K562 (cell line): ENCODE results near the gene TADA2A. TPM values are rescaled to one million over a fixed set of nuclear protein-coding genes. Genes with fewer than 3 reads are reported as not detected.

Experiments used
- CHCHD3 ChIP-seq: fragments of 250-450 bp; sonication (Bioruptor Pico); IDR thresholded peaks from 2 replicates; pipeline ENCODE4 v2.1.2; 2022; ENCODE audit warnings: mild to moderate bottlenecking
- ETV1 ChIP-seq: fragments of 450-650 bp; conservative IDR thresholded peaks from 2 replicates; pipeline ENCODE4 v1.6.1; 2016; ENCODE audit warnings: missing genetic modification characterization, control low read depth, low read depth, missing compliant biosample characterization
- PHB2 ChIP-seq: fragments of 450-650 bp; IDR thresholded peaks from 2 replicates; pipeline ENCODE4 v1.6.1; 2017; ENCODE audit warnings: low read depth
- ZFP1 ChIP-seq: fragments of 450-650 bp; formaldehyde crosslinking; IDR thresholded peaks from 2 replicates; pipeline ENCODE4 v1.4.0; 2020; ENCODE audit warnings: mild to moderate bottlenecking, mixed read lengths
- ZNF165 ChIP-seq: fragments of 250-450 bp; sonication (Bioruptor Pico); IDR thresholded peaks from 2 replicates; pipeline ENCODE4 v1.4.0; 2020; ENCODE audit warnings: borderline replicate concordance
- ZNF212 ChIP-seq: fragments of 450-650 bp; formaldehyde crosslinking; IDR thresholded peaks from 2 replicates; pipeline ENCODE4 v1.4.0; 2020; ENCODE audit warnings: mild to moderate bottlenecking
- polyA plus RNA-seq, 8 experiments: library from polyadenylated mRNA; depleted of rRNA in 4 of 8; stranded (reverse) in 5 of 8; unstranded in 3 of 8; fragments of >200 nt; fragmentation: Nextera tagmentation in 2 of 8; fragmentation: Illumina TruSeq in 1 of 8; extraction: Ambion mirVana in 2 of 8; extraction: Trizol in 1 of 8; gene quantifications; 2 replicates each; pipeline versions ENCODE4 v1.2.1 to v1.2.3, GENCODE V29; 2011 to 2014; ENCODE audit warnings: inconsistent platforms in 1 of 8, missing spikeins in 1 of 8
- total RNA-seq, 7 experiments: library from RNA; depleted of rRNA in 6 of 7; stranded (reverse); fragments of >200 nt in 6 of 7; fragmentation: Illumina TruSeq in 2 of 7; extraction: Trizol in 2 of 7; gene quantifications; 2 replicates each; pipeline versions ENCODE4 v1.2.1 to v1.2.3, GENCODE V29; 2011 to 2021; ENCODE audit warnings: low replicate concordance in 1 of 7
- TF ChIP-seq, protein P1 (sequence below): fragments of 150-350 bp; IDR thresholded peaks from 2 replicates; pipeline ENCODE4 v1.6.1; 2014; ENCODE audit warnings: low read depth, mild to moderate bottlenecking, low read length, borderline replicate concordance
- TF ChIP-seq, protein P2 (sequence below): fragments of 450-650 bp; formaldehyde crosslinking; IDR thresholded peaks from 2 replicates; pipeline ENCODE4 v1.4.0; 2022; ENCODE audit warnings: missing genetic modification characterization
- TF ChIP-seq, protein P3 (sequence below): fragments of 250-450 bp; sonication (Bioruptor Pico); IDR thresholded peaks from 2 replicates; pipeline ENCODE4 v1.5.0; 2022; ENCODE audit warnings: mild to moderate bottlenecking

TADA2A gene
- total and polyA plus RNA-seq, 9 of the 15 experiments (the other 6 are each of a cell fraction or from before 2014, with no cell fraction given), result 13.8 to 37.7 (median 25.0) TPM

DNA sequence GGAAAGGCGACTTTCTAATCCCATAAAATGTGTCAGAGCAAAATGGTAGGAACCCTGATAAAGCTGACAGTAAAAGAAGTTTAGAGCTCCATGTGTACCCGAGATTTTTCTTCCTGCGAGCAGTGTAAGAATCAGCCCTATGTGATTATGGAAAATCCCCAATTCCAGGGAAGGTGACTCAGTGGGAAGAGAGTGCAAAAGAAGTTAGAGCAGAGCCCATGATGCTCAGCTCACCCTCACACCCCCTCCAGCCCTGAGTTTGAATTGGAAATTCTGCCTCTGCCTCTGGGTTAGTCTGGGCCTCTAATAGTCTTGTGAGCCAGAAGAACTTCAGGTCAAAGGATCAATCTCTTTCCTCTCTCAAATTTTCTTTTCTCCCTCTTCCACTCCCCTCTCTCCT, 18.4 kb upstream of the TADA2A start (continued):
- TF ChIP-seq, protein P1, sequence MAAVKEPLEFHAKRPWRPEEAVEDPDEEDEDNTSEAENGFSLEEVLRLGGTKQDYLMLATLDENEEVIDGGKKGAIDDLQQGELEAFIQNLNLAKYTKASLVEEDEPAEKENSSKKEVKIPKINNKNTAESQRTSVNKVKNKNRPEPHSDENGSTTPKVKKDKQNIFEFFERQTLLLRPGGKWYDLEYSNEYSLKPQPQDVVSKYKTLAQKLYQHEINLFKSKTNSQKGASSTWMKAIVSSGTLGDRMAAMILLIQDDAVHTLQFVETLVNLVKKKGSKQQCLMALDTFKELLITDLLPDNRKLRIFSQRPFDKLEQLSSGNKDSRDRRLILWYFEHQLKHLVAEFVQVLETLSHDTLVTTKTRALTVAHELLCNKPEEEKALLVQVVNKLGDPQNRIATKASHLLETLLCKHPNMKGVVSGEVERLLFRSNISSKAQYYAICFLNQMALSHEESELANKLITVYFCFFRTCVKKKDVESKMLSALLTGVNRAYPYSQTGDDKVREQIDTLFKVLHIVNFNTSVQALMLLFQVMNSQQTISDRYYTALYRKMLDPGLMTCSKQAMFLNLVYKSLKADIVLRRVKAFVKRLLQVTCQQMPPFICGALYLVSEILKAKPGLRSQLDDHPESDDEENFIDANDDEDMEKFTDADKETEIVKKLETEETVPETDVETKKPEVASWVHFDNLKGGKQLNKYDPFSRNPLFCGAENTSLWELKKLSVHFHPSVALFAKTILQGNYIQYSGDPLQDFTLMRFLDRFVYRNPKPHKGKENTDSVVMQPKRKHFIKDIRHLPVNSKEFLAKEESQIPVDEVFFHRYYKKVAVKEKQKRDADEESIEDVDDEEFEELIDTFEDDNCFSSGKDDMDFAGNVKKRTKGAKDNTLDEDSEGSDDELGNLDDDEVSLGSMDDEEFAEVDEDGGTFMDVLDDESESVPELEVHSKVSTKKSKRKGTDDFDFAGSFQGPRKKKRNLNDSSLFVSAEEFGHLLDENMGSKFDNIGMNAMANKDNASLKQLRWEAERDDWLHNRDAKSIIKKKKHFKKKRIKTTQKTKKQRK, result no peak
- TF ChIP-seq CHCHD3 (CRISPR knock-in tag), result no peak
- no peak for TF ChIP-seq ETV1 (tag)
- no peak for TF ChIP-seq PHB2
- TF ChIP-seq, protein P2, sequence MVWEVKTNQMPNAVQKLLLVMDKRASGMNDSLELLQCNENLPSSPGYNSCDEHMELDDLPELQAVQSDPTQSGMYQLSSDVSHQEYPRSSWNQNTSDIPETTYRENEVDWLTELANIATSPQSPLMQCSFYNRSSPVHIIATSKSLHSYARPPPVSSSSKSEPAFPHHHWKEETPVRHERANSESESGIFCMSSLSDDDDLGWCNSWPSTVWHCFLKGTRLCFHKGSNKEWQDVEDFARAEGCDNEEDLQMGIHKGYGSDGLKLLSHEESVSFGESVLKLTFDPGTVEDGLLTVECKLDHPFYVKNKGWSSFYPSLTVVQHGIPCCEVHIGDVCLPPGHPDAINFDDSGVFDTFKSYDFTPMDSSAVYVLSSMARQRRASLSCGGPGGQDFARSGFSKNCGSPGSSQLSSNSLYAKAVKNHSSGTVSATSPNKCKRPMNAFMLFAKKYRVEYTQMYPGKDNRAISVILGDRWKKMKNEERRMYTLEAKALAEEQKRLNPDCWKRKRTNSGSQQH (CRISPR knock-in tag), result no peak
- TF ChIP-seq ZNF165 (CRISPR knock-in tag), result no peak
- TF ChIP-seq ZNF212, result no peak
- no peak for TF ChIP-seq ZFP1 (CRISPR knock-in tag)
- TF ChIP-seq, protein P3, sequence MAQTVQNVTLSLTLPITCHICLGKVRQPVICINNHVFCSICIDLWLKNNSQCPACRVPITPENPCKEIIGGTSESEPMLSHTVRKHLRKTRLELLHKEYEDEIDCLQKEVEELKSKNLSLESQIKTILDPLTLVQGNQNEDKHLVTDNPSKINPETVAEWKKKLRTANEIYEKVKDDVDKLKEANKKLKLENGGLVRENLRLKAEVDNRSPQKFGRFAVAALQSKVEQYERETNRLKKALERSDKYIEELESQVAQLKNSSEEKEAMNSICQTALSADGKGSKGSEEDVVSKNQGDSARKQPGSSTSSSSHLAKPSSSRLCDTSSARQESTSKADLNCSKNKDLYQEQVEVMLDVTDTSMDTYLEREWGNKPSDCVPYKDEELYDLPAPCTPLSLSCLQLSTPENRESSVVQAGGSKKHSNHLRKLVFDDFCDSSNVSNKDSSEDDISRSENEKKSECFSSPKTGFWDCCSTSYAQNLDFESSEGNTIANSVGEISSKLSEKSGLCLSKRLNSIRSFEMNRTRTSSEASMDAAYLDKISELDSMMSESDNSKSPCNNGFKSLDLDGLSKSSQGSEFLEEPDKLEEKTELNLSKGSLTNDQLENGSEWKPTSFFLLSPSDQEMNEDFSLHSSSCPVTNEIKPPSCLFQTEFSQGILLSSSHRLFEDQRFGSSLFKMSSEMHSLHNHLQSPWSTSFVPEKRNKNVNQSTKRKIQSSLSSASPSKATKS (CRISPR knock-in tag), result no peak
